Measurements from ENCODE around the gene ORC6. TPM values are rescaled to one million over a fixed set of nuclear protein-coding genes. Genes with fewer than 3 reads are reported as not detected.

The ORC6 gene
- total and polyA plus RNA-seq, 10 of the 15 experiments (the other 5 are each of a cell fraction or from before 2014, with no cell fraction given), result 25.7 to 88.5 (median 49.1) TPM

DNA sequence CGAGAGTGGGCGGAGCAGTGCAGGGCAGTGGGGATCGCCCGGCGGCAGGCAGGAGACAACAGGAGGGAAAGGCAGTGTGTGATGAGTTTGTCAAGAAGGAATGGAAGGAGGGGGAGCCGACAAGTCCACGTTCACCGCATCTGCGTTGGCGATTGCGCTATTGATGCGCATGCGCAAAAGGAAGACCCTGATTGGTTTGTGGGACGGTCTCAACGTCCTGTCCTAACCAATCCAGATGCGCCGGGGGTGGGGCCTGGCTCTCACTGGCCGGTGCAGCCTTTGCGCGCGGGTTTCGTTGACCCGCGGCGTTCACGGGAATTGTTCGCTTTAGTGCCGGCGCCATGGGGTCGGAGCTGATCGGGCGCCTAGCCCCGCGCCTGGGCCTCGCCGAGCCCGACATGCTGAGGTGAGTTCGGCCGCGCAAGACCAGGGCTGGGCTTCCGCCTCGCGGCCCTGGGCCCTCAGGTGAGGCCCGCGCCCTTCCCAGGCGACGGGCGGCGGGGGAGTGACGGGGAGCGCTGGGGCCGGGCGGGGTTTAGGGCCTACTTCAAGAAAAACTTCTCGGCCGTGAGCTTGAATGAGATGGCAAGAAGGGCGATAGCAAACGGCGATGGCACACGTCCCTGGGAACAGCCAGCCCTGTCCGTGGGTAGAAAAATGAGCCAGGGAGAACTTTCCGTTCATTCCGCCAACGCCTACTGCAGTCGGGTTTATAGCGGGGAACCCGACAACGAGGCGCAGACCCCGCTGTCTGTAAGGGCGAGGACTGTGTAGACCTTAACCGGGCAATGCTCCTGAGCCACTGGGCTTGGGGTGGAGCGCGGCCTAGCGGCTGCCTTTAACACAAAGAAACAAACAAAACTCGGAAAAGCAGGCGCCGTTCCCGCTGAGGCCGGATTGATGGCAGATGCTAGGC, at the start of gene ORC6 (continued):
- TF ChIP-seq MXI1 (IDR thresholded peaks at IDR 0.05; ENCODE audit: low read depth, low read length) (peak; percentile 98), EED (IDR thresholded peaks at IDR 0.05; ENCODE audit: low read depth) (peak; percentile 49; the same call in 1 of the 2 replicates), POLR2AphosphoS5 (IDR thresholded peaks at IDR 0.05; ENCODE audit: low read length) (peak; percentile 61), BHLHE40 (IDR thresholded peaks at IDR 0.05; ENCODE audit: borderline replicate concordance in 1 of 2, low read depth in 2 of 2, low read length in 1 of 2) (no peak), HDAC2 (IDR thresholded peaks at IDR 0.05) (peak; percentile 76; the same call in 1 of the 2 replicates), SREBF2 (IDR thresholded peaks at IDR 0.05; ENCODE audit: low read length) (no peak)
- TF ChIP-seq, protein P1, sequence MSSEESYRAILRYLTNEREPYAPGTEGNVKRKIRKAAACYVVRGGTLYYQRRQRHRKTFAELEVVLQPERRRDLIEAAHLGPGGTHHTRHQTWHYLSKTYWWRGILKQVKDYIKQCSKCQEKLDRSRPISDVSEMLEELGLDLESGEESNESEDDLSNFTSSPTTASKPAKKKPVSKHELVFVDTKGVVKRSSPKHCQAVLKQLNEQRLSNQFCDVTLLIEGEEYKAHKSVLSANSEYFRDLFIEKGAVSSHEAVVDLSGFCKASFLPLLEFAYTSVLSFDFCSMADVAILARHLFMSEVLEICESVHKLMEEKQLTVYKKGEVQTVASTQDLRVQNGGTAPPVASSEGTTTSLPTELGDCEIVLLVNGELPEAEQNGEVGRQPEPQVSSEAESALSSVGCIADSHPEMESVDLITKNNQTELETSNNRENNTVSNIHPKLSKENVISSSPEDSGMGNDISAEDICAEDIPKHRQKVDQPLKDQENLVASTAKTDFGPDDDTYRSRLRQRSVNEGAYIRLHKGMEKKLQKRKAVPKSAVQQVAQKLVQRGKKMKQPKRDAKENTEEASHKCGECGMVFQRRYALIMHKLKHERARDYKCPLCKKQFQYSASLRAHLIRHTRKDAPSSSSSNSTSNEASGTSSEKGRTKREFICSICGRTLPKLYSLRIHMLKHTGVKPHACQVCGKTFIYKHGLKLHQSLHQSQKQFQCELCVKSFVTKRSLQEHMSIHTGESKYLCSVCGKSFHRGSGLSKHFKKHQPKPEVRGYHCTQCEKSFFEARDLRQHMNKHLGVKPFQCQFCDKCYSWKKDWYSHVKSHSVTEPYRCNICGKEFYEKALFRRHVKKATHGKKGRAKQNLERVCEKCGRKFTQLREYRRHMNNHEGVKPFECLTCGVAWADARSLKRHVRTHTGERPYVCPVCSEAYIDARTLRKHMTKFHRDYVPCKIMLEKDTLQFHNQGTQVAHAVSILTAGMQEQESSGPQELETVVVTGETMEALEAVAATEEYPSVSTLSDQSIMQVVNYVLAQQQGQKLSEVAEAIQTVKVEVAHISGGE (CRISPR knock-in tag; IDR thresholded peaks at IDR 0.05), result no peak
- TF ChIP-seq, protein P2, sequence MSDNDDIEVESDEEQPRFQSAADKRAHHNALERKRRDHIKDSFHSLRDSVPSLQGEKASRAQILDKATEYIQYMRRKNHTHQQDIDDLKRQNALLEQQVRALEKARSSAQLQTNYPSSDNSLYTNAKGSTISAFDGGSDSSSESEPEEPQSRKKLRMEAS (IDR thresholded peaks at IDR 0.05; ENCODE audit: low read depth, low read length), result no peak; the same call in 1 of the 2 replicates

Measured in GM12878 (cell line).